NCI-H1105 treated with DMSO at 0.1 percent for 48 hours (cell line): ENCODE measurements around the gene CHEK2.
A peak's percentile ranks its signal among the peaks of the same experiment; 100 is the strongest.
"Not testable (repeated sequence)": the region's sequence is repeated elsewhere in the genome, so short reads cannot be mapped to it uniquely, and the experiment has no call there.

Experiments used
- DNase-seq: peaks from one replicate; lab custom pipeline; 2025; lab: John Stamatoyannopoulos, UW

The CHEK2 gene

GRCh38 chr22:28689796-28690195 lies 51.8 kb downstream of the CHEK2 start:
- not testable (repeated sequence) for DNase-seq

GRCh38 chr22:28682966-28683365 lies 58.7 kb downstream of the CHEK2 start:
- DNase-seq: not testable (repeated sequence)

- DNase-seq: not testable (repeated sequence)
Observed at GRCh38 chr22:28680813-28681490, 60.7 kb downstream of the CHEK2 start.

- DNase-seq: peak; percentile 55
Observed at GRCh38 chr22:28679611-28680287, 61.9 kb downstream of the CHEK2 start, which contains the start of gene TTC28. Gene TTC28, minus strand, starts transcription at chr22:28679840. Its CDS starts 117 bp downstream, at chr22:28679723.

GRCh38 chr22:28678778-28679610 lies 62.6 kb downstream of the CHEK2 start:
- not testable (repeated sequence) for DNase-seq

GRCh38 chr22:28678170-28678569 lies 63.5 kb downstream of the CHEK2 start:
- DNase-seq: not testable (repeated sequence)

- DNase-seq: no peak
Observed at GRCh38 chr22:28674121-28674563, 67.5 kb downstream of the CHEK2 start.

- DNase-seq: no peak
Observed at GRCh38 chr22:28670756-28671155, 70.9 kb downstream of the CHEK2 start.

- no peak for DNase-seq
Observed at GRCh38 chr22:28670161-28670560, 71.5 kb downstream of the CHEK2 start.

GRCh38 chr22:28669387-28669786 lies 72.2 kb downstream of the CHEK2 start:
- DNase-seq: no peak

- not testable (repeated sequence) for DNase-seq
Observed at GRCh38 chr22:28663569-28663942, 78.1 kb downstream of the CHEK2 start.

GRCh38 chr22:28658448-28658847 lies 83.2 kb downstream of the CHEK2 start:
- DNase-seq: no peak

GRCh38 chr22:28656181-28656580 lies 85.4 kb downstream of the CHEK2 start:
- DNase-seq: no peak

GRCh38 chr22:28650463-28650862 lies 91.2 kb downstream of the CHEK2 start:
- no peak for DNase-seq

- no peak for DNase-seq
Observed at GRCh38 chr22:28648792-28649191, 92.8 kb downstream of the CHEK2 start.

GRCh38 chr22:28647216-28647615 lies 94.4 kb downstream of the CHEK2 start:
- no peak for DNase-seq

GRCh38 chr22:28639321-28639720 lies 102.3 kb downstream of the CHEK2 start:
- no peak for DNase-seq
